ENCODE measurements around the gene ARHGAP23. TPM values are rescaled to one million over a fixed set of nuclear protein-coding genes. Genes with fewer than 3 reads are reported as not detected.

ARHGAP23 gene
- total RNA-seq, 1 experiment from 2014 or later, result 97.9 TPM

- H4K5ac ChIP-seq (ENCODE audit: insufficient read length, low read depth, low read length), result no peak overlapping the region
- no peak for TF ChIP-seq CTCF (conservative IDR thresholded peaks at IDR 0.05)
- no peak overlapping the region for H2BK120ac ChIP-seq (ENCODE audit: low read depth, low read length, poor library complexity, severe bottlenecking)
- Mint-ChIP-seq H3K4me3 (peak overlapping the region in 1 of 2 experiments; percentile 71; a peak in 3 of 5 replicates), H3K9me3 (no peaks in the 10 kb centered on the region), H3K27ac (no peak overlapping the region), H3K4me1 (peaks cover 24 to 34% of the 10 kb centered on the region in 2 experiments), H3K27me3 (ENCODE audit: low read depth) (peaks cover 73% of the 10 kb centered on the region), H3K36me3 (ENCODE audit: insufficient read depth in 1 of 3, low read depth in 3 of 3) (peaks cover 0 to 3% (median 3%) of the 10 kb centered on the region in 3 experiments; a peak in 3 of 7 replicates)
- H2AFZ ChIP-seq (ENCODE audit: low read length), result no peak overlapping the region
- no peak for DNase-seq
- no peaks in the 10 kb centered on the region for H3K79me1 ChIP-seq (ENCODE audit: insufficient read depth, low read depth, low read length, poor library complexity, severe bottlenecking)
- no peak overlapping the region for H4K91ac ChIP-seq (ENCODE audit: insufficient read length, low read depth, low read length)
- H3K4me1 ChIP-seq (ENCODE audit: insufficient read depth, low read length), result no peaks in the 10 kb centered on the region
- H3K4ac ChIP-seq (ENCODE audit: low read depth, low read length), result no peak overlapping the region
- no peak overlapping the region for H3K14ac ChIP-seq (ENCODE audit: insufficient read depth, low read length)
- no peak overlapping the region for H4K8ac ChIP-seq (replicated peaks; ENCODE audit: insufficient read length, low read depth, low read length)
- H3K79me2 ChIP-seq (ENCODE audit: insufficient read depth, low read length), result no peaks in the 10 kb centered on the region
- H2AK5ac ChIP-seq (ENCODE audit: insufficient read length, low read length), result no peak overlapping the region
- H3K27ac ChIP-seq (ENCODE audit: insufficient read length, low read depth, low read length), result no peak overlapping the region
- H3K56ac ChIP-seq (ENCODE audit: insufficient read length, low read depth, low read length), result no peak overlapping the region
- WGBS (ENCODE audit: extremely low coverage, insufficient read length, low lambda C conversion rate), result no CpG with 5 or more reads among the region's 6 CpGs
- H2BK20ac ChIP-seq (ENCODE audit: low read depth, low read length, poor library complexity, severe bottlenecking), result no peak overlapping the region
- H3K9ac ChIP-seq (ENCODE audit: extremely low read depth, insufficient read length, low read length), result no peak overlapping the region
- peaks cover 12% of the 10 kb centered on the region for H3K23me2 ChIP-seq (ENCODE audit: insufficient read length, low read depth, low read length, poor library complexity, severe bottlenecking)
- H2BK15ac ChIP-seq (ENCODE audit: low read depth, low read length), result no peak overlapping the region
- H3K9me3 ChIP-seq (ENCODE audit: control insufficient read depth, low read depth, low read length), result no peaks in the 10 kb centered on the region
- H3K18ac ChIP-seq (ENCODE audit: insufficient read length, low read depth, low read length), result no peak overlapping the region
- no peak overlapping the region for H2BK12ac ChIP-seq (ENCODE audit: insufficient read length, low read depth, low read length)
- peaks cover 33% of the 10 kb centered on the region for H3K27me3 ChIP-seq (ENCODE audit: insufficient read depth, low read length)
- H4K20me1 ChIP-seq (ENCODE audit: control insufficient read depth, insufficient read depth, insufficient read length), result peaks cover 2% of the 10 kb centered on the region
- H3K23ac ChIP-seq (ENCODE audit: insufficient read length, low read depth, low read length), result no peak overlapping the region
- no peak overlapping the region for H3T11ph ChIP-seq (ENCODE audit: low read length)
- no peak overlapping the region for H3K4me2 ChIP-seq (ENCODE audit: insufficient read depth, insufficient read length, low read length)
- H2BK5ac ChIP-seq (ENCODE audit: insufficient read length, low read length), result no peak overlapping the region
Measured at GRCh38 chr17:38557396-38557795, 129.1 kb downstream of the ARHGAP23 start.
